Activated naive CD8-positive, alpha-beta T cell treated with anti-CD3 and anti-CD28 coated beads, Interleukin-2, amount 10 ng/mL, durations not matched to agents 7 days and 5 days (primary cell): Measurements from ENCODE around the gene PAWR. TPM values are rescaled to one million over a fixed set of nuclear protein-coding genes. Genes with fewer than 3 reads are reported as not detected.
"Not testable (repeated sequence)": the region's sequence is repeated elsewhere in the genome, so short reads cannot be mapped to it uniquely, and the experiment has no call there.

Source experiments
- ATAC-seq: fragments of 150-1000 bp; cut with Tn5 transposase; one replicate; pipeline ENCODE4 v1.10.0; 2021; ENCODE audit warnings: low read depth, moderate library complexity
- POLR2A ChIA-PET: fragments of 350-600 bp; sonication (Branson Sonifier 250); formaldehyde crosslinking; loops from one replicate; lab custom pipeline; 2021; ENCODE audit warnings: antibody characterized with exemption; lab: Charles Lee
- DNase-seq: peaks from one replicate; pipeline ENCODE4 v3.0.0; 2021
- H3K27ac Mint-ChIP-seq: one replicate; pipeline ENCODE4 v1.8.0; 2022; ENCODE audit warnings: mild to moderate bottlenecking, mixed read lengths
- H3K27me3 Mint-ChIP-seq: one replicate; pipeline ENCODE4 v1.8.0; 2022; ENCODE audit warnings: mild to moderate bottlenecking, moderate library complexity, mixed read lengths
- H3K36me3 Mint-ChIP-seq: one replicate; pipeline ENCODE4 v1.8.0; 2021; ENCODE audit warnings: mild to moderate bottlenecking, mixed read lengths
- H3K4me1 Mint-ChIP-seq: one replicate; pipeline ENCODE4 v1.8.0; 2021; ENCODE audit warnings: mixed read lengths
- H3K4me3 Mint-ChIP-seq: one replicate; pipeline ENCODE4 v1.8.0; 2022; ENCODE audit warnings: mild to moderate bottlenecking, moderate library complexity, mixed read lengths
- H3K9me3 Mint-ChIP-seq: one replicate; pipeline ENCODE4 v1.8.0; 2021; ENCODE audit warnings: mixed read lengths
- total RNA-seq, 2 experiments: library from RNA; stranded (reverse); gene quantifications; one replicate each; pipeline ENCODE4 v1.2.3, GENCODE V29; 2021

Gene PAWR
- total RNA-seq, 2 experiments from 2014 or later = 4.7 to 5.7 TPM

- no peaks in the 10 kb centered on the region for H3K27me3 Mint-ChIP-seq
Observed at GRCh38 chr12:79650440-79650839, 40.3 kb downstream of the PAWR start.

GRCh38 chr12:79648881-79649280 lies 41.9 kb downstream of the PAWR start:
- no peak overlapping the region for H3K27ac Mint-ChIP-seq
- no peaks in the 10 kb centered on the region for H3K27me3 Mint-ChIP-seq
- H3K36me3 Mint-ChIP-seq = no peaks in the 10 kb centered on the region
- DNase-seq = no peak
- H3K4me3 Mint-ChIP-seq = no peak overlapping the region
- POLR2A ChIA-PET = no interaction called here
- H3K4me1 Mint-ChIP-seq = no peaks in the 10 kb centered on the region
- no peaks in the 10 kb centered on the region for H3K9me3 Mint-ChIP-seq
- ATAC-seq = no peak

More at GRCh38 chr12:79650440-79650839, 40.3 kb downstream of the PAWR start:
- Mint-ChIP-seq H3K36me3 (no peaks in the 10 kb centered on the region), H3K9me3 (no peaks in the 10 kb centered on the region), H3K4me1 (no peaks in the 10 kb centered on the region), H3K4me3 (no peak overlapping the region), H3K27ac (no peak overlapping the region)
- POLR2A ChIA-PET = no interaction called here
- ATAC-seq = no peak
- no peak for DNase-seq

GRCh38 chr12:79646843-79647242 lies 43.9 kb downstream of the PAWR start:
- H3K36me3 Mint-ChIP-seq, H3K27me3 Mint-ChIP-seq, H3K4me3 Mint-ChIP-seq, ATAC-seq, DNase-seq, H3K27ac Mint-ChIP-seq, H3K9me3 Mint-ChIP-seq, H3K4me1 Mint-ChIP-seq, POLR2A ChIA-PET: not testable (repeated sequence)

GRCh38 chr12:79645235-79645630 lies 45.5 kb downstream of the PAWR start:
- POLR2A ChIA-PET = no interaction called here
- peaks cover 2% of the 10 kb centered on the region for H3K27me3 Mint-ChIP-seq

GRCh38 chr12:79644274-79645234 lies 46.2 kb downstream of the PAWR start:
- Mint-ChIP-seq H3K27me3 (peaks cover 2% of the 10 kb centered on the region), H3K27ac (no peak overlapping the region), H3K36me3 (no peaks in the 10 kb centered on the region), H3K4me3 (no peak overlapping the region), H3K4me1 (no peaks in the 10 kb centered on the region), H3K9me3 (no peaks in the 10 kb centered on the region)
- no peak for DNase-seq
- POLR2A ChIA-PET = no interaction called here
- ATAC-seq = no peak

More at GRCh38 chr12:79645235-79645630, 45.5 kb downstream of the PAWR start:
- H3K27ac Mint-ChIP-seq = no peak overlapping the region
- DNase-seq (no peak), ATAC-seq (no peak)
- no peaks in the 10 kb centered on the region for H3K9me3 Mint-ChIP-seq
- no peaks in the 10 kb centered on the region for H3K36me3 Mint-ChIP-seq
- no peak overlapping the region for H3K4me3 Mint-ChIP-seq
- H3K4me1 Mint-ChIP-seq = no peaks in the 10 kb centered on the region

GRCh38 chr12:79643821-79644220 lies 46.9 kb downstream of the PAWR start:
- H3K27me3 Mint-ChIP-seq = peaks cover 2% of the 10 kb centered on the region
- DNase-seq (no peak), ATAC-seq (no peak)
- no peak overlapping the region for H3K27ac Mint-ChIP-seq
- H3K36me3 Mint-ChIP-seq = no peaks in the 10 kb centered on the region
- no peaks in the 10 kb centered on the region for H3K4me1 Mint-ChIP-seq
- H3K4me3 Mint-ChIP-seq = no peak overlapping the region
- H3K9me3 Mint-ChIP-seq = no peaks in the 10 kb centered on the region
- POLR2A ChIA-PET = no interaction called here

- no peaks in the 10 kb centered on the region for H3K36me3 Mint-ChIP-seq
- ATAC-seq (no peak), DNase-seq (no peak)
- peaks cover 2% of the 10 kb centered on the region for H3K27me3 Mint-ChIP-seq
- H3K9me3 Mint-ChIP-seq = no peaks in the 10 kb centered on the region
- POLR2A ChIA-PET = no interaction called here
- H3K4me1 Mint-ChIP-seq = no peaks in the 10 kb centered on the region
- H3K27ac Mint-ChIP-seq = no peak overlapping the region
- no peak overlapping the region for H3K4me3 Mint-ChIP-seq
Observed at GRCh38 chr12:79638490-79638889, 52.3 kb downstream of the PAWR start.

- no peak overlapping the region for H3K4me3 Mint-ChIP-seq
Observed at GRCh38 chr12:79637093-79637492, 53.7 kb downstream of the PAWR start.

GRCh38 chr12:79635676-79636075 lies 55.1 kb downstream of the PAWR start:
- H3K4me3 Mint-ChIP-seq = no peak overlapping the region
- POLR2A ChIA-PET = no interaction called here
- no peaks in the 10 kb centered on the region for H3K9me3 Mint-ChIP-seq

More at GRCh38 chr12:79637093-79637492, 53.7 kb downstream of the PAWR start:
- Mint-ChIP-seq H3K36me3 (no peaks in the 10 kb centered on the region), H3K4me1 (no peaks in the 10 kb centered on the region), H3K9me3 (no peaks in the 10 kb centered on the region), H3K27me3 (no peaks in the 10 kb centered on the region), H3K27ac (no peak overlapping the region)
- DNase-seq (no peak), ATAC-seq (no peak)
- POLR2A ChIA-PET = no interaction called here

GRCh38 chr12:79634957-79635471 lies 55.8 kb downstream of the PAWR start:
- peaks cover 2% of the 10 kb centered on the region for H3K27me3 Mint-ChIP-seq
- no peaks in the 10 kb centered on the region for H3K4me1 Mint-ChIP-seq
- H3K4me3 Mint-ChIP-seq = no peak overlapping the region
- H3K36me3 Mint-ChIP-seq = no peaks in the 10 kb centered on the region
- H3K27ac Mint-ChIP-seq = no peak overlapping the region
- POLR2A ChIA-PET = no interaction called here
- no peak for DNase-seq
- ATAC-seq = no peak
- H3K9me3 Mint-ChIP-seq = no peaks in the 10 kb centered on the region

More at GRCh38 chr12:79635676-79636075, 55.1 kb downstream of the PAWR start:
- Mint-ChIP-seq H3K27me3 (peaks cover 2% of the 10 kb centered on the region), H3K4me1 (no peaks in the 10 kb centered on the region), H3K36me3 (no peaks in the 10 kb centered on the region), H3K27ac (no peak overlapping the region)
- ATAC-seq = no peak
- DNase-seq = no peak

- Mint-ChIP-seq H3K9me3 (peaks cover 4% of the 10 kb centered on the region), H3K36me3 (no peaks in the 10 kb centered on the region), H3K4me3 (no peak overlapping the region), H3K27ac (no peak overlapping the region), H3K4me1 (no peaks in the 10 kb centered on the region), H3K27me3 (peaks cover 2% of the 10 kb centered on the region)
- ATAC-seq = no peak
- POLR2A ChIA-PET = no interaction called here
- no peak for DNase-seq
Observed at GRCh38 chr12:79629561-79629960, 61.2 kb downstream of the PAWR start.

GRCh38 chr12:79626735-79627134 lies 64.0 kb downstream of the PAWR start:
- H3K4me3 Mint-ChIP-seq, DNase-seq, POLR2A ChIA-PET, H3K4me1 Mint-ChIP-seq, H3K36me3 Mint-ChIP-seq, H3K9me3 Mint-ChIP-seq, H3K27ac Mint-ChIP-seq, ATAC-seq, H3K27me3 Mint-ChIP-seq: not testable (repeated sequence)

- ATAC-seq (no peak), DNase-seq (no peak)
- Mint-ChIP-seq H3K27me3 (peaks cover 2% of the 10 kb centered on the region), H3K36me3 (no peaks in the 10 kb centered on the region), H3K4me3 (no peak overlapping the region), H3K4me1 (no peaks in the 10 kb centered on the region), H3K9me3 (peaks cover 4% of the 10 kb centered on the region), H3K27ac (no peak overlapping the region)
- POLR2A ChIA-PET = no interaction called here
Observed at GRCh38 chr12:79624378-79624777, 66.4 kb downstream of the PAWR start.
